IMR-90 (cell line): ENCODE measurements around the gene PGK2. TPM values are rescaled to one million over a fixed set of nuclear protein-coding genes. Genes with fewer than 3 reads are reported as not detected.

Experiments
- ATAC-seq: fragments of 200-7000 bp; cut with Tn5 transposase; 2 replicates; pipeline ENCODE4 v1.9.1; 2020; ENCODE audit warnings: low read depth, mild to moderate bottlenecking, moderate library complexity
- BruUV-seq: library from RNA; stranded (reverse); fragments of 400-500 nt; replicated peaks from 2 replicates; lab custom pipeline; 2021; lab: Mats Ljungman, UMichigan
- CTCF ChIA-PET: fragments of 300-600 bp; formaldehyde crosslinking; extraction: SDS; loops from one replicate; lab custom pipeline; 2021; ENCODE audit warnings: antibody characterized with exemption; lab: Yijun Ruan, JAX
- POLR2A ChIA-PET: fragments of 300-600 bp; sonication (Branson Sonifier 250); formaldehyde crosslinking; loops from one replicate; lab custom pipeline; 2022; ENCODE audit warnings: antibody characterized with exemption; ENCODE audit not compliant: unreplicated experiment; lab: Charles Lee
- DNase-seq: peaks from one replicate; pipeline ENCODE4 v3.0.0; 2013
- H2AFZ ChIP-seq: replicated peaks from 2 replicates; pipeline ENCODE3; 2013; ENCODE audit warnings: low read length, mild to moderate bottlenecking; ENCODE audit not compliant: poor library complexity
- H2AK5ac ChIP-seq: 2 replicates; pipeline ENCODE4 v1.6.1; 2013; ENCODE audit warnings: low read depth, low read length, inconsistent platforms
- H2AK9ac ChIP-seq: replicated peaks from 2 replicates; pipeline ENCODE3; 2013; ENCODE audit warnings: mild to moderate bottlenecking, low read depth, low read length, moderate library complexity; ENCODE audit not compliant: poor library complexity
- H2BK120ac ChIP-seq: 2 replicates; pipeline ENCODE4 v1.6.1; 2013; ENCODE audit warnings: low read depth, low read length, inconsistent platforms
- H2BK15ac ChIP-seq: 3 replicates; pipeline ENCODE4 v1.6.1; 2013; ENCODE audit warnings: low read depth, low read length, inconsistent platforms
- H2BK20ac ChIP-seq: 2 replicates; pipeline ENCODE4 v1.6.1; 2013; ENCODE audit warnings: low read depth, mild to moderate bottlenecking, inconsistent platforms, low read length, moderate library complexity
- H2BK5ac ChIP-seq: 2 replicates; pipeline ENCODE4 v1.6.1; 2013; ENCODE audit warnings: mild to moderate bottlenecking, low read depth, low read length, inconsistent platforms; ENCODE audit not compliant: poor library complexity, severe bottlenecking
- H3K14ac ChIP-seq: replicated peaks from 2 replicates; pipeline ENCODE4 v1.6.1; 2013; ENCODE audit warnings: low read depth, low read length, inconsistent platforms
- H3K18ac ChIP-seq: 2 replicates; pipeline ENCODE4 v1.6.1; 2013; ENCODE audit warnings: low read depth, low read length, control low read depth
- H3K23ac ChIP-seq: 2 replicates; pipeline ENCODE4 v1.6.1; 2013; ENCODE audit warnings: low read depth, low read length, inconsistent platforms
- H3K27ac ChIP-seq: 2 replicates; pipeline ENCODE4 v1.5.1; 2013; ENCODE audit warnings: mild to moderate bottlenecking, control low read depth, low read length; ENCODE audit not compliant: insufficient read depth
- H3K27me3 ChIP-seq: 2 replicates; pipeline ENCODE4 v1.6.1; 2013; ENCODE audit warnings: low read length; ENCODE audit not compliant: control insufficient read depth, insufficient read depth
- H3K36me3 ChIP-seq: 2 replicates; pipeline ENCODE4 v1.6.1; 2013; ENCODE audit warnings: low read length, mixed read lengths; ENCODE audit not compliant: control insufficient read depth, insufficient read depth
- H3K4ac ChIP-seq: 2 replicates; pipeline ENCODE4 v1.6.1; 2013; ENCODE audit warnings: low read depth, low read length, inconsistent platforms
- H3K4me1 ChIP-seq: 2 replicates; pipeline ENCODE4 v1.6.1; 2013; ENCODE audit warnings: low read length, mixed read lengths; ENCODE audit not compliant: control insufficient read depth, insufficient read depth
- H3K4me2 ChIP-seq: 2 replicates; pipeline ENCODE4 v1.6.1; 2013; ENCODE audit warnings: low read depth, mild to moderate bottlenecking, control low read depth, low read length, moderate library complexity
- H3K4me3 ChIP-seq: 2 replicates; pipeline ENCODE4 v1.5.1; 2013; ENCODE audit warnings: low read depth, mild to moderate bottlenecking, control low read depth, low read length, moderate library complexity; ENCODE audit not compliant: insufficient read depth
- H3K56ac ChIP-seq: 2 replicates; pipeline ENCODE4 v1.6.1; 2013; ENCODE audit warnings: low read length, inconsistent platforms; ENCODE audit not compliant: insufficient read depth; ENCODE audit errors: extremely low read depth
- H3K79me1 ChIP-seq, 2 experiments: 2 replicates each; pipeline ENCODE4 v1.6.1; 2013; ENCODE audit warnings: low read length in 2 of 2, inconsistent platforms in 1 of 2, low read depth in 1 of 2
- H3K9ac ChIP-seq: 2 replicates; pipeline ENCODE4 v1.6.1; 2013; ENCODE audit warnings: low read depth, low read length, control low read depth
- H3K9me1 ChIP-seq: 2 replicates; pipeline ENCODE4 v1.6.1; 2013; ENCODE audit warnings: low read length, inconsistent platforms; ENCODE audit not compliant: insufficient read depth
- H3K9me3 ChIP-seq: 2 replicates; pipeline ENCODE4 v1.6.1; 2013; ENCODE audit warnings: low read length; ENCODE audit not compliant: control insufficient read depth, insufficient read depth
- H4K20me1 ChIP-seq: 2 replicates; pipeline ENCODE4 v1.6.1; 2013; ENCODE audit warnings: low read length, inconsistent platforms; ENCODE audit not compliant: insufficient read depth
- H4K5ac ChIP-seq: 2 replicates; pipeline ENCODE4 v1.6.1; 2013; ENCODE audit warnings: mild to moderate bottlenecking, low read depth, low read length, control low read depth
- H4K8ac ChIP-seq, 2 experiments: 2 replicates each; pipeline ENCODE4 v1.6.1; 2013; ENCODE audit warnings: low read depth in 2 of 2, low read length in 2 of 2, control low read depth in 1 of 2, inconsistent platforms in 1 of 2
- H4K91ac ChIP-seq: 2 replicates; pipeline ENCODE4 v1.6.1; 2013; ENCODE audit warnings: low read depth, low read length, inconsistent platforms; ENCODE audit not compliant: insufficient read depth
- BHLHE40 ChIP-seq: fragments of 150-350 bp; IDR thresholded peaks from 2 replicates; pipeline ENCODE4 v1.6.1; 2016; ENCODE audit warnings: mild to moderate bottlenecking, low read depth, low read length
- CEBPB ChIP-seq: IDR thresholded peaks from 2 replicates; pipeline ENCODE4 v1.6.1; 2012; ENCODE audit warnings: low read depth, low read length, improper control_type of control experiment
- CHD1 ChIP-seq: IDR thresholded peaks from 2 replicates; pipeline ENCODE4 v1.6.1; 2012; ENCODE audit warnings: low read depth, low read length, improper control_type of control experiment
- FOS ChIP-seq: fragments of 150-350 bp; IDR thresholded peaks from 2 replicates; pipeline ENCODE4 v1.6.1; 2016; ENCODE audit warnings: low read depth, low read length
- MAFK ChIP-seq: IDR thresholded peaks from 2 replicates; pipeline ENCODE4 v1.6.1; 2012; ENCODE audit warnings: low read depth, low read length, improper control_type of control experiment
- MAZ ChIP-seq: IDR thresholded peaks from 2 replicates; pipeline ENCODE4 v1.6.1; 2012; ENCODE audit warnings: low read depth, mild to moderate bottlenecking, low read length, improper control_type of control experiment, moderate library complexity, borderline replicate concordance
- MXI1 ChIP-seq: IDR thresholded peaks from 2 replicates; pipeline ENCODE4 v1.6.1; 2012; ENCODE audit warnings: low read depth, mild to moderate bottlenecking, low read length, moderate library complexity, borderline replicate concordance
- NFE2L2 ChIP-seq: fragments of 150-350 bp; IDR thresholded peaks from 2 replicates; pipeline ENCODE4 v1.6.1; 2016; ENCODE audit warnings: low read depth, mild to moderate bottlenecking, low read length
- POLR2A ChIP-seq: IDR thresholded peaks from 2 replicates; pipeline ENCODE4 v1.6.1; 2012; ENCODE audit warnings: mild to moderate bottlenecking, low read depth, low read length
- RAD21 ChIP-seq: IDR thresholded peaks from 2 replicates; pipeline ENCODE4 v1.6.1; 2012; ENCODE audit warnings: low read length, improper control_type of control experiment
- RCOR1 ChIP-seq: IDR thresholded peaks from 2 replicates; pipeline ENCODE4 v1.6.1; 2012; ENCODE audit warnings: mild to moderate bottlenecking, low read length, improper control_type of control experiment; ENCODE audit not compliant: insufficient replicate concordance
- RFX5 ChIP-seq: IDR thresholded peaks from 2 replicates; pipeline ENCODE4 v1.8.0; 2012; ENCODE audit warnings: low read depth, mild to moderate bottlenecking, low read length, moderate library complexity
- SMC3 ChIP-seq: fragments of 150-350 bp; IDR thresholded peaks from 2 replicates; pipeline ENCODE4 v1.6.1; 2016; ENCODE audit warnings: low read depth, mild to moderate bottlenecking, antibody characterized with exemption, low read length, moderate library complexity
- WGBS, 2 experiments: methylation state at CpG; one replicate each; pipeline versions ENCODE4 v1.1.5 to v1.1.7; 2013; ENCODE audit warnings: missing lambda C conversion rate in 2 of 2; ENCODE audit not compliant: insufficient read length in 1 of 2; ENCODE audit errors: extremely low coverage in 2 of 2; 5-methylcytosine and 5-hydroxymethylcytosine counted together
- dilution Hi-C: fragments of 300-500 bp; cut with HindIII; formaldehyde crosslinking; loops from one replicate; pipeline ENCODE4 v1.14.3; 2018; ENCODE audit warnings: low sequenced_read_pairs; ENCODE audit not compliant: unreplicated experiment
- in situ Hi-C: fragments of 300-500 bp; cut with MboI; formaldehyde crosslinking; loops from 3 replicates; pipeline ENCODE4 v1.14.3; 2019; ENCODE audit warnings: low sequenced_read_pairs, inconsistent platforms, mixed read lengths
- intact Hi-C: fragments of 100-400 bp; cut with micrococcal nuclease; formaldehyde crosslinking; loops from 2 replicates; pipeline ENCODE4 v1.10.0; 2022
- polyA plus RNA-seq, 3 experiments: library from polyadenylated mRNA; depleted of rRNA; stranded (reverse); fragments of >200 nt; gene quantifications; 2 replicates each; pipeline ENCODE4 v1.2.3, GENCODE V29; 2012; ENCODE audit warnings: low replicate concordance in 1 of 3
- total RNA-seq: library from RNA; depleted of rRNA; stranded (reverse); fragments of >200 nt; gene quantifications from 2 replicates; pipeline ENCODE4 v1.2.3, GENCODE V29; 2012
- TF ChIP-seq, protein P1 (sequence below): conservative IDR thresholded peaks from 2 replicates; pipeline ENCODE4 v1.5.1; 2012; ENCODE audit warnings: mild to moderate bottlenecking, low read depth, low read length, improper control_type of control experiment
- TF ChIP-seq, protein P2 (sequence below): fragments of 150-350 bp; IDR thresholded peaks from 2 replicates; pipeline ENCODE4 v1.6.1; 2016; ENCODE audit warnings: low read depth, mild to moderate bottlenecking, low read length, moderate library complexity, borderline replicate concordance
- TF ChIP-seq, protein P3 (sequence below): fragments of 150-350 bp; IDR thresholded peaks from 2 replicates; pipeline ENCODE4 v1.6.1; 2017; ENCODE audit warnings: mild to moderate bottlenecking, antibody characterized with exemption, low read length, low read depth

Gene PGK2
- total and polyA plus RNA-seq, 2 of the 4 experiments (the other 2 are of a cell fraction), result not detected

DNA sequence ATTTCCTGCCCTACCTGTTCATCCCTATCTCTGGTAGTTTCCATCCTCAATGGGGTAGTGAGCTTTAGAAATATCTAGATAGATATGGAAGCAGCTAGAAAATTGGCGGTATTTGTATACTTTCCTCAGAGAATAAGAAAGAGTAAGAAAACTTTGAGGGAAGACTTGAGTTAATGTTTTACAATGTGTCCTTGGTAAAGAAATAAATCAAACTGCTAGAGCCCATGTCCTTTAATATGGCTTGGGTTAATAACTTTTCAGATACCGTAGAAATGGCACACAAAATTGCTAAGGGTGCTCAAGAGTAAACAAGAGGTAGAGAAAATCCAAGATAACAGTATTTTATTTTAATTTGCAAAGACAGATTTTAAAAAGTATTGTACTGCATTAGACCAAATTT, 28.1 kb upstream of the PGK2 start:
- no TSS peak for BruUV-seq
- ChIA-PET POLR2A (no interaction called here), CTCF (interaction anchor here (0.7 kb wide), 1 partner anchor 283 kb away, joined by 3 read pairs; no protein-coding TSS in a partner anchor)
- TF ChIP-seq POLR2A (no peak), NFE2L2 (no peak), CEBPB (no peak), RFX5 (no peak), MAZ (no peak), CHD1 (no peak), SMC3 (no peak), RCOR1 (no peak), BHLHE40 (no peak), MAFK (no peak), RAD21 (no peak), FOS (no peak), MXI1 (no peak)
- TF ChIP-seq, protein P1, sequence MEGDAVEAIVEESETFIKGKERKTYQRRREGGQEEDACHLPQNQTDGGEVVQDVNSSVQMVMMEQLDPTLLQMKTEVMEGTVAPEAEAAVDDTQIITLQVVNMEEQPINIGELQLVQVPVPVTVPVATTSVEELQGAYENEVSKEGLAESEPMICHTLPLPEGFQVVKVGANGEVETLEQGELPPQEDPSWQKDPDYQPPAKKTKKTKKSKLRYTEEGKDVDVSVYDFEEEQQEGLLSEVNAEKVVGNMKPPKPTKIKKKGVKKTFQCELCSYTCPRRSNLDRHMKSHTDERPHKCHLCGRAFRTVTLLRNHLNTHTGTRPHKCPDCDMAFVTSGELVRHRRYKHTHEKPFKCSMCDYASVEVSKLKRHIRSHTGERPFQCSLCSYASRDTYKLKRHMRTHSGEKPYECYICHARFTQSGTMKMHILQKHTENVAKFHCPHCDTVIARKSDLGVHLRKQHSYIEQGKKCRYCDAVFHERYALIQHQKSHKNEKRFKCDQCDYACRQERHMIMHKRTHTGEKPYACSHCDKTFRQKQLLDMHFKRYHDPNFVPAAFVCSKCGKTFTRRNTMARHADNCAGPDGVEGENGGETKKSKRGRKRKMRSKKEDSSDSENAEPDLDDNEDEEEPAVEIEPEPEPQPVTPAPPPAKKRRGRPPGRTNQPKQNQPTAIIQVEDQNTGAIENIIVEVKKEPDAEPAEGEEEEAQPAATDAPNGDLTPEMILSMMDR, result no peak
- TF ChIP-seq, protein P2, sequence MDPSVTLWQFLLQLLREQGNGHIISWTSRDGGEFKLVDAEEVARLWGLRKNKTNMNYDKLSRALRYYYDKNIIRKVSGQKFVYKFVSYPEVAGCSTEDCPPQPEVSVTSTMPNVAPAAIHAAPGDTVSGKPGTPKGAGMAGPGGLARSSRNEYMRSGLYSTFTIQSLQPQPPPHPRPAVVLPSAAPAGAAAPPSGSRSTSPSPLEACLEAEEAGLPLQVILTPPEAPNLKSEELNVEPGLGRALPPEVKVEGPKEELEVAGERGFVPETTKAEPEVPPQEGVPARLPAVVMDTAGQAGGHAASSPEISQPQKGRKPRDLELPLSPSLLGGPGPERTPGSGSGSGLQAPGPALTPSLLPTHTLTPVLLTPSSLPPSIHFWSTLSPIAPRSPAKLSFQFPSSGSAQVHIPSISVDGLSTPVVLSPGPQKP, result no peak
- TF ChIP-seq, protein P3, sequence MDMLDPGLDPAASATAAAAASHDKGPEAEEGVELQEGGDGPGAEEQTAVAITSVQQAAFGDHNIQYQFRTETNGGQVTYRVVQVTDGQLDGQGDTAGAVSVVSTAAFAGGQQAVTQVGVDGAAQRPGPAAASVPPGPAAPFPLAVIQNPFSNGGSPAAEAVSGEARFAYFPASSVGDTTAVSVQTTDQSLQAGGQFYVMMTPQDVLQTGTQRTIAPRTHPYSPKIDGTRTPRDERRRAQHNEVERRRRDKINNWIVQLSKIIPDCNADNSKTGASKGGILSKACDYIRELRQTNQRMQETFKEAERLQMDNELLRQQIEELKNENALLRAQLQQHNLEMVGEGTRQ, result no peak
- no peak overlapping the region for H2AK5ac ChIP-seq
- DNase-seq (no peak), ATAC-seq (no peak)
- no peak overlapping the region for H2BK5ac ChIP-seq
- H3K4me2 ChIP-seq, result no peak overlapping the region
- H2AFZ ChIP-seq, result no peak overlapping the region
- H3K14ac ChIP-seq, result no peak overlapping the region
- no peak overlapping the region for H2BK120ac ChIP-seq
- no peak overlapping the region for H3K4me3 ChIP-seq
- no peak overlapping the region for H3K9ac ChIP-seq
- H4K91ac ChIP-seq, result no peak overlapping the region
- H4K20me1 ChIP-seq, result no peaks in the 10 kb centered on the region
- dilution Hi-C loops (no loop called here), in situ Hi-C loops (no loop called here), intact Hi-C loops (no loop called here)
- no peak overlapping the region for H3K27ac ChIP-seq
- no peaks in the 10 kb centered on the region for H3K4me1 ChIP-seq
- no peak overlapping the region for H3K18ac ChIP-seq
- H3K9me1 ChIP-seq, result no peaks in the 10 kb centered on the region
- no peaks in the 10 kb centered on the region; the same call in 1 of the 2 replicates for H3K9me3 ChIP-seq
- no CpG with 5 or more reads among the region's 2 CpGs for WGBS, 2 experiments
- no peaks in the 10 kb centered on the region for H3K36me3 ChIP-seq
- no peak overlapping the region for H4K8ac ChIP-seq
- H3K79me1 ChIP-seq, result no peaks in the 10 kb centered on the region
- no peak overlapping the region for H2AK9ac ChIP-seq
- no peak overlapping the region for H3K23ac ChIP-seq
- H3K27me3 ChIP-seq, result no peaks in the 10 kb centered on the region
- H2BK20ac ChIP-seq, result no peak overlapping the region
- no peak overlapping the region for H4K5ac ChIP-seq
- H3K56ac ChIP-seq, result no peak overlapping the region
- H3K4ac ChIP-seq, result no peak overlapping the region
- no peak overlapping the region for H2BK15ac ChIP-seq
